Measurements from ENCODE around the gene SLC12A8.

SLC12A8 gene

GRCh38 chr3:125185805-125186204, 26.7 kb downstream of the SLC12A8 start:
- DNase-seq = no peak

DNA sequence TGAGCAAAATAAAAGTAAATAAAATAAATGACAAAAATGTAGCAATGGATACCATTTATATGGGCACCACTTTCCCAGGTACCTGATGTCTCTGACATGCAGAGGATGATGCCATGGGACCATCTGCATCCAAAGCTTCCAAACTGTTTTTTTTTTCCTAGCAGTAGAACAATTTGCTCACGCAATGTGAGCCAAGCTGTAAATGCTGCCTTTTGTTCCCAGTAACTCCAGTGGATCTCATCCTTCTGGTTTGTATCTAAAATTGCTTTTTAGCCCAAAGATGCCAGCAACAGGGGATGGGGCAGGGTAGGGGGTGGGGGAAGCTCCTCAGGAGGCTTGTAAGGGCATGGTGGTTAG, 32.7 kb downstream of the SLC12A8 start:
- DNase-seq = no peak

- DNase-seq = no peak
Measured at GRCh38 chr3:125179143-125179883, 33.2 kb downstream of the SLC12A8 start.

- no peak for DNase-seq
Measured at GRCh38 chr3:125177746-125178145, 34.8 kb downstream of the SLC12A8 start.

DNA sequence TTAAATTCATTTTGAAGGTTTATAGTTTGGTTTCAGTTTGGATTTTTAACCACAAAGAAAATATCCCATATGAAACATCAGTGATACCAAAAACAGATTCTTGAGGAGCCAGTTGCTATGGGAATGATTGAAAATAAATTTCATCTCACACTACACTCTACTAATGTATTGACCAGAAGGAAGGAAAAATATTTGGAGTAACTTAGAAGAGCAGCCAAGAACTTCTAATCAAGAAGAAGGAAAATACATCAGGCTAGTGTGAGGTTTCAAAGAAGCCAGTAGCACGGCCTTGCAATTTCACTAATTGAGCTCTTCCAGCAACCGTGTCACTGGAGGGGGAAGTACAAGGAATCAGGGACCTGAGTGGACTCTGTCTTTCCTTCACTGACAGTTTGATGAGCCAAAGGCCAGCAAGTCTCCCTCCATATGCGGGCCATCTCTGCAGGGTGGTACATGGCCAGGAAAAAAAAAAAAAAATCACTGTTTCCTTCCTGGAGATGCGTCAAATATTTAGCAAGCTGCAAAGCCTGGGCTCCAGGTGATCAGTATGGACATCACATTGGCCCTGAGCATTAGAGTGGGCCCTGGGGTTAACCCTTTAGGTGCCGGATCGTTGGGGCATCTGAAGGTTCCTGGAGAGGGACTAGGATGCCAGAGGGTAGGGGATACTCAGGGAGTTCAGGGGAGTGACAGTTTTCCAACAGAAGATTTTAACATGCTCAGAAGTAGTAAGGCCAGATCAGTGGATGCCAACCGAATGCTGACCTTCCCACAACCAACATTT, 37.1 kb downstream of the SLC12A8 start:
- no peak for DNase-seq

DNA sequence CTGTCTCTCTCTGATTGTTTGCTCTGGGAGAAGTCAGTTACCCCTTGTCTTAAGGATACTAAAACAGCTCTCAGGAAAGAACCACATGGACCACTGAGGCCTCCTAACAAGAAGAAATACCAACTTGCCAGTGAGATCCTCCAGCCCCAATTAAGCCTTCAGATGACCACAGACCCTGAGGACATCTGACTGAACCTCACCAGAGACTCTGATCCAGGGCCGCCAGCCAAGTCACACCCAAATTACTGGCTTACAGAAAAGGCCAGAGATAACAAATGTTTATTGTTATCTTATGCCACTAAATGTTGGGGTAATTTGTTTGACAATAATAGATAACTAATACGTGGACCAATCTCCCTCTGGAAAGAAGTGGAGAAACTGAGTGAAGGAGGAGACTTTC, 40.2 kb downstream of the SLC12A8 start:
- DNase-seq = no peak

DNA sequence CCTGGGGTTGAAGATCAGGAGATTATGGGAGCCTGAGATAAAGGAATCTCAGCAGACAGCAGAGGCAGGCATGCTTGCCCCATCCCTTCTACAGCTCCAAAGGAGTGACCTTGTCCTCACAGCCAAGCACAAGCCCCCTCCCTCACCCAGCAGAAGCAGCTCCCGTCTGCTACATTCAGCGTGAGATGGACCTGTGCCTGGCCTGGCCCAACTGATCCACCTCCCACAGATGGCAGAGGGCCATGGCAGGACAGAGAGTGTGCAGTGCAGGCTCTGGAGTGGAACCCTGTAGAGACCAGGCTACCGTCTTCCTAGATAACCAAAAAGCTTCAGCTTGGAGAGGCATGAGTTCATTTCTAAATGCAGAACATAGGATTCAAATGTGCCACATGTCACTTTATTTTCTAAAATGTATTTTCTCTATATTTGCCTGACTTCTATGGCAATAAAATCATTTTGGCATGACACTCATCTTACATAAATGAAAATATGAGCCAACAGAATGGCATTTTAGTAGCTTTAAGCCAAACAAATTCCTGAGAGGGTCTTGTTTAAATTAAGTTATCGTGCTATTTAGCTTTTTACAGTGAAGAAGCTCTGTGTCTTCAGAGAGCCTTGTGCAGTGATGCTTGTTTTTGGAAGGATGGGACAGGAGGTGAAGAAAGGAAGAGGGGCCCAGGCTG, 43.7 kb downstream of the SLC12A8 start:
- no peak for DNase-seq

DNA sequence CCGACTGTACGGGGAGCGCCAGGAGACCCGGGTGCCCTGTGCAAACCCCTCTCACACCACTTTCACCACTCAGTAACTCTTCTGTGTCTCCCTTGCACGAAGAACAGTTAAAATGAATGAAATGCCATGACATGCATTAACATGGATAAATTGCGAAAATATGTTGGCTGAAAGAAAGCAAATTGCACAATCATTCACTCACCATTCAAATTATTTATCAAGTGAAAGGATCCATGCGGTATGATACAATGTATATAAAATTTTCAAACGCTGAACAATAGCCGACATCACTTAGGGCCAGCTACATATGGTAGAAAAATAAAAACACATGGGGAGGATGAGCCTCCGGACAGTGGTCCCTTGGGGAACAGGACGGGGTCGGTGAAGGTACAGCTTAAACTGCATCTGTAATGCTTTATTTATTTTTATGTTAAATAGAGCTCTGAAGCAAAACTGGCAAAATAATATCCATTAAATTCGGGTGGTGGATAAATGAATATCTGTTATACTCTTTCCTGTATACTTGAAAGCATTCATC, 45.9 kb downstream of the SLC12A8 start:
- DNase-seq = no peak

- DNase-seq = no peak
Measured at GRCh38 chr3:125165948-125166553, 46.5 kb downstream of the SLC12A8 start.

DNA sequence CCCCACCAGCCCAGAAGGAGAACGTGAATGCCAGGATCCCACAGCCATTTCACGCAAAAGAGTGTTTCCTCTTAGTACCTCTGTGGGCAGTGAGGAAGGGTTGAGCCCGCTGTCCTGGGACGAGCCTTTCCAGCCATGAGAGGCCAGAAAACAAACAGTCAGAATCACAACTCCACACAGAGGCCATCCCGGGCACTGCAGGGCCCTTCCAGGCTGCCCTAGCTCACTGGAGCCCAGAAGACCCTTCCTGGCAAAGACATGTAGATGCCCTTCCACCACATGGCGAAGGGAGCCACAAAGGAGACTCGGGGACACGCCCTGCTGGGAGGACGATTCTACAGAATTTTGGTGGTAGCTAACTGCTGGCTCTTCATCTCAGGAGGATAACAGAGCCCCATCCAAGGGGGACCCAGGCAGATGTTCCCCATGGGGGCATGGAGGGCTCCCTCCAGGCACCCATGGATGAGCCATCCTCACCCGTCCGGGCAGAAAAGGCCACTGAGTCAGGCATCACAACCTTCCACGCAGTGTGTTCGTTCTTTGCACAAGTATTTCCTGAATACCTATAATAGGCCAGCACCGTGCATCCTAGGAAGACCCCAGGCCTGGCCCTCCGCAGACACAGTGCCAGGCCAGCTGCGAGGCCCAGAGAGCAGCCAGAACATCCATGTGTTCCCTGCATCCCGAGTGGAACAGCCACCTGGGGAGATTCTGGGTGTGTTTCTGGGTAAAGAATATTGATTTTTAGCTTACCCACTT, 47.2 kb downstream of the SLC12A8 start:
- DNase-seq = no peak

DNA sequence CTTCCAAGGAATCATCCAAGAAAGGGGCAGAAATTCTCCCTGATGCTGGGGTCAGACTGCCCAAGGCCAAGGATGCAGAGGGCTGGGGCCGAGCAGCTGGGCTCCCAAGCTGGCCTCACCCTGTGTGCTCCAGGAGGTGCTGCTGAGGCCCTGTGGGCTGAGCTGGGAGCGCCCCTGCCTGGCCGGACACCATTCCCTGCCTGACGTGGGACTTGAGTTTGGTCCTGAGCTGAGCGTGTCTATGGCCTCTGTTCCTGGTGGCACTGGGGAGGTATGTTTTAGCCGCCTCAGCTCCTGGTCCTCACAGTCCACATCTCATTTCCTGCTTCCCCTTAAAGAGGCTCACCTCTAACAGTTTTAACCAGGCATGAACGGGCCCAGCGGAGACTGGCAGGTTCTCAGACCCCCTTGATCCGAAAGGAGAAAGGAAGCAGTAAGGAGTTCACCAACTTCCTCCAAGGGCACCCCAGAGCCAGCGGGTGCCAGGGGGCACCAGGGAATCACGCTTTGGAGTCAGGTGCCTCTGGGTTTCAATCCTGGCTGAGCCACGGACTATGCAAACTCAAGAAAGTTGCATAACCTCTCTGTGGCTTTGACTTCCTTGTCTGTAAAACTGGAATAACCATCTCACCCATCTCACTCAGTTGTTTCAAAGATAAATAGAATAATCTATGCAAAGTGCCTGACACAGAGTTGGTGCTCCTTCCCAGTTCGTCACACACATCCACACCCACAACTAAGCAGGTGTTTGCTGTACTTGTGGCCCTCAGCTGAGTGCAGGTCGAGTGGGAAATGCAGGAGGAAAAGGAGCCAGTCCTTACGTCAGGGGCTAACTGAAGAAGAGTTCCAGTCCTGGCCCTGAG, 48.6 kb downstream of the SLC12A8 start:
- no peak for DNase-seq

- no peak for DNase-seq
Measured at GRCh38 chr3:125161607-125162219, 50.8 kb downstream of the SLC12A8 start.

DNA sequence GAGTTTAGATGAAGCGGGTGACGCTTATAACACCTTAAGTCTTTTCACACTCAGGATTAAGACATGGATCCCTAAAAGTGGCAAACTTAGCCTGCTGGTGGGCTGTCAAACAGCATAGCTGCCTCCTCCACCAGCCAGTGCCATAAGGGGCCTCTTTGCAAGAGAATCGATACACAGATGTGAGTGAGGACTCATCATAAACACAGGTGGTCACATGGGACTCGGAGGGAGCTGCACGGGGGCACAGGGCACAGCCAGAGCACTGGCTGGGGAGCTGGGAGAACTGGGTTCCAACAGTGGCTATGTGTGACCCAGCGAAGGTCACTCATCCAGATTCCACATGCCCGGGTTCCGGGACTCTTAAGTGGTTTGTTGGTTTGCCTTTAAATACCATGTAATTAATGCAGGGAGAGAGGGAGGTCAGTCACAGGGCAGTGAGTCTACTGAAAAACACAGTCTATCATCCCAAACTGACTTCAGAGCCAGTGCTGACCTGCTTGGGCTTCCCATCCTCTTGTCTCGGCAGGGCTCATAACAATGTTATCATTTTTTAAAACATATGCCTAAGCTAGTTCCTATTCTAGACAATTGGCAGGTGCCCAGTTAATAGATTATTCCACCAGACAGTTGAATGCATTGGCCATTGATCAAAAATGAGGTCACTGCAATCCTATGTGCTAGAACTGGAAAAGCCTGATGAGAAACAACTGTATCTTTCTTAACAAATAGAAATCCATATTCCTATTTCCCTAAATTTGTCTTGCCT, 51.8 kb downstream of the SLC12A8 start:
- no peak for DNase-seq

GRCh38 chr3:125157183-125157582, 55.4 kb downstream of the SLC12A8 start:
- DNase-seq = no peak

DNA sequence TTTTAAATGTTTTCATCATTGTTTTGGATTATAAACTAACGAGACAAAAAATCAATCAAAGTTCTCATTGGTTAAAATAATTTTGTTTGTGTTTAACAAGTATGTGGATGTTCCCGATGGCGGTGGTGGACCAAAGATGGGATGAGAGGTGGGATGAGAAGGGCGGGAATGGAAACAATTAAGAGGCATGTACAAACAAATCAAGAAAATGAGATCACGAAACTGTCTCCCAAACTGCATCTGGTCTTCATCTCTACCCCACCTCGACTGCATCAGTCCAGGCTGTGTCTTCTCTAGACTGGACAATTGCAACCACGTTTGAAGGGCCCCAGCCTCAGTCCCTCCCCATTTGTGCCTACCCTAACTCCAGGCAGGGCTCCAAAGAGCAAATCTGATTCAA, 56.1 kb downstream of the SLC12A8 start:
- DNase-seq = no peak

GRCh38 chr3:125154800-125155269, 57.7 kb downstream of the SLC12A8 start:
- no peak for DNase-seq

GRCh38 chr3:125154110-125154509, 58.4 kb downstream of the SLC12A8 start:
- no peak for DNase-seq

GRCh38 chr3:125152951-125153350, 59.6 kb downstream of the SLC12A8 start:
- no peak for DNase-seq

- DNase-seq = no peak
Measured at GRCh38 chr3:125151916-125152315, 60.6 kb downstream of the SLC12A8 start.

DNA sequence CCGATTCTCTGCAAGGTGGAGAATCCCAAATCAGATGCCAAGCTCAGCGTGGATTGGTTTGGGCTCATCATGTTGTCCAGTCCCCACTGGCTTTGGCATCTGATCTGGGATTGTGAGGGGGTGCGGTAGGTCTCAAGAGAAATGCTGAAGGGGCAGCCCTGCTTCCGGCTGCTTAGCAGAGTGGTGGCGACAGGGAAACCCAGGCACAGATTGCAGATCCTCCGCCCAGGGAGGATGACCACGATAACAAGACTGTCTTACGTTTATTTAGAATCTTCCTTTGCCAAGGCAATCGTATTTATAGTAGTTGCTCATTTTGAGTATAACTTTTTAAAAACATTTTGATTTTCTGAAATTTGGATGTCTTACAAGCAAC, 61.1 kb downstream of the SLC12A8 start:
- DNase-seq = no peak
